Panc1 (cell line): ENCODE measurements around the gene CNNM1. TPM values are rescaled to one million over a fixed set of nuclear protein-coding genes. Genes with fewer than 3 reads are reported as not detected.

Source experiments
- ATAC-seq: fragments of 200-7000 bp; cut with Tn5 transposase; 2 replicates; pipeline ENCODE4 v1.9.1; 2020; ENCODE audit warnings: mild to moderate bottlenecking, moderate library complexity
- BruUV-seq: library from RNA; stranded (reverse); fragments of 400-500 nt; replicated peaks from 2 replicates; lab custom pipeline; 2021; lab: Mats Ljungman, UMichigan
- CTCF ChIA-PET: fragments of 300-600 bp; sonication (Branson Sonifier 250); formaldehyde crosslinking; loops from one replicate; lab custom pipeline; 2022; ENCODE audit warnings: antibody characterized with exemption; lab: Charles Lee
- POLR2A ChIA-PET: fragments of 300-600 bp; sonication (Branson Sonifier 250); formaldehyde crosslinking; loops from one replicate; lab custom pipeline; 2022; ENCODE audit warnings: antibody characterized with exemption; lab: Charles Lee
- DNase-seq: peaks from one replicate; pipeline ENCODE4 v3.0.0-alpha.2; 2010; ENCODE audit warnings: low read depth, low spot score
- H3K27ac ChIP-seq: 2 replicates; pipeline ENCODE4 v1.5.1; 2011; ENCODE audit warnings: mild to moderate bottlenecking, low read length, inconsistent platforms
- H3K27me3 ChIP-seq: fragments of 200-500 bp; sonication (Bioruptor generic); 2 replicates; pipeline ENCODE4 v1.6.0; 2014; ENCODE audit warnings: low read length, inconsistent platforms; ENCODE audit not compliant: control insufficient read depth, insufficient read depth
- H3K36me3 ChIP-seq: fragments of 200-500 bp; sonication (Bioruptor generic); 2 replicates; pipeline ENCODE4 v1.5.1; 2014; ENCODE audit warnings: inconsistent platforms, mild to moderate bottlenecking, low read length, moderate library complexity; ENCODE audit not compliant: control insufficient read depth, insufficient read depth
- H3K4me1 ChIP-seq: 2 replicates; pipeline ENCODE4 v1.5.1; 2011; ENCODE audit warnings: inconsistent platforms, mild to moderate bottlenecking, low read length, moderate library complexity; ENCODE audit not compliant: control insufficient read depth, insufficient read depth
- H3K4me3 ChIP-seq, 2 experiments: 2 replicates each; pipeline ENCODE4 v1.5.1; 2011 to 2012; ENCODE audit warnings: low read depth in 2 of 2, low read length in 2 of 2, mild to moderate bottlenecking in 2 of 2, inconsistent platforms in 1 of 2, moderate library complexity in 1 of 2
- H3K9me3 ChIP-seq: fragments of 200-500 bp; sonication (Bioruptor generic); 2 replicates; pipeline ENCODE4 v1.5.1; 2014; ENCODE audit warnings: low read depth, mild to moderate bottlenecking, inconsistent platforms, low read length, moderate library complexity; ENCODE audit not compliant: control insufficient read depth, insufficient read depth
- CTCF ChIP-seq: fragments of 450-650 bp; IDR thresholded peaks from 2 replicates; pipeline ENCODE4 v1.5.1; 2017; ENCODE audit warnings: mild to moderate bottlenecking
- POLR2AphosphoS5 ChIP-seq: IDR thresholded peaks from 2 replicates; pipeline ENCODE4 v1.6.1; 2012; ENCODE audit warnings: mild to moderate bottlenecking, low read depth, low read length, moderate library complexity
- REST ChIP-seq, 2 experiments: IDR thresholded peaks; 2 replicates each; pipeline ENCODE4 v1.6.1; 2011 to 2012; ENCODE audit warnings: low read depth in 2 of 2, control low read depth in 1 of 2, low read length in 1 of 2, mild to moderate bottlenecking in 1 of 2, moderate library complexity in 1 of 2; ENCODE audit not compliant: insufficient read depth in 1 of 2
- SIN3A ChIP-seq: IDR thresholded peaks from 2 replicates; pipeline ENCODE4 v1.6.1; 2012; ENCODE audit warnings: low read depth, mild to moderate bottlenecking, low read length, moderate library complexity, borderline replicate concordance; ENCODE audit not compliant: insufficient read depth
- TCF7L2 ChIP-seq: IDR thresholded peaks from 2 replicates; pipeline ENCODE4 v1.6.1; 2011; ENCODE audit warnings: mild to moderate bottlenecking, low read depth, low read length, inconsistent platforms
- in situ Hi-C: cut with HindIII; loops from 2 replicates; pipeline ENCODE4 v1.10.0; 2016; ENCODE audit warnings: low sequenced_read_pairs, low pct_unique_long_range_greater_than_20kb
- intact Hi-C: fragments of 100-400 bp; cut with micrococcal nuclease; formaldehyde crosslinking; loops from one replicate; pipeline ENCODE4 v1.10.0; 2022; ENCODE audit not compliant: unreplicated experiment
- total RNA-seq: library from RNA; stranded (reverse); gene quantifications from one replicate; pipeline ENCODE4 v1.2.1, GENCODE V29; 2021; ENCODE audit not compliant: unreplicated experiment

CNNM1 gene
- total RNA-seq, 1 experiment from 2014 or later: 16.6 TPM

- in situ Hi-C loops: no loop called here
These were observed 77.0 kb downstream of the CNNM1 start for GRCh38 chr10:99406149-99406548.

GRCh38 chr10:99410146-99410545 is 81.0 kb downstream of the CNNM1 start:
- H3K4me3 ChIP-seq: no peak overlapping the region
- H3K4me1 ChIP-seq: no peaks in the 10 kb centered on the region
- H3K27ac ChIP-seq: no peak overlapping the region
- TSS peak; percentile 23 for BruUV-seq
- DNase-seq (no peak), ATAC-seq (no peak)
- POLR2A ChIA-PET: no interaction called here
- no peaks in the 10 kb centered on the region for H3K27me3 ChIP-seq
- no peak for TF ChIP-seq REST (IDR thresholded peaks at IDR 0.05; ENCODE audit: insufficient read depth in 1 of 2, low read depth in 2 of 2, low read length in 1 of 2)
- CTCF ChIA-PET: no interaction called here
- intact Hi-C loops (no loop called here), in situ Hi-C loops (no loop called here)
- H3K36me3 ChIP-seq: peaks cover 18% of the 10 kb centered on the region
- H3K9me3 ChIP-seq: no peaks in the 10 kb centered on the region

More at GRCh38 chr10:99406149-99406548, 77.0 kb downstream of the CNNM1 start:
- CTCF ChIA-PET: no interaction called here
- no peak for DNase-seq
- POLR2A ChIA-PET: no interaction called here
- BruUV-seq: no TSS peak
- no peak for TF ChIP-seq REST (IDR thresholded peaks at IDR 0.05; ENCODE audit: insufficient read depth in 1 of 2, low read depth in 2 of 2, low read length in 1 of 2)
- TF ChIP-seq SIN3A: no peak
- no peak for TF ChIP-seq TCF7L2
- no peak for TF ChIP-seq POLR2AphosphoS5
- no peak; the same call in 1 of the 2 replicates for TF ChIP-seq CTCF
- intact Hi-C loops: no loop called here
- no peak for ATAC-seq
- Histone ChIP-seq H3K4me1 (no peaks in the 10 kb centered on the region), H3K27ac (no peak overlapping the region), H3K36me3 (peaks cover 17% of the 10 kb centered on the region), H3K27me3 (no peaks in the 10 kb centered on the region), H3K4me3 (no peak overlapping the region), H3K9me3 (no peaks in the 10 kb centered on the region)
